HEK293 (cell line): ENCODE measurements around the gene KCNJ1.

Source experiments
- CTCF ChIA-PET: fragments of 350-600 bp; formaldehyde crosslinking; extraction: SDS; loops from one replicate; lab custom pipeline; 2021; ENCODE audit warnings: antibody characterized with exemption; lab: Yijun Ruan, JAX
- POLR2A ChIA-PET: fragments of 300-600 bp; formaldehyde crosslinking; extraction: SDS; loops from one replicate; lab custom pipeline; 2020; ENCODE audit warnings: antibody characterized with exemption, inconsistent platforms; lab: Yijun Ruan, JAX
- H3K27ac ChIP-seq: fragments of 200-500 bp; sonication (Bioruptor generic); 2 replicates; pipeline ENCODE4 v1.5.1; 2014; ENCODE audit warnings: low read depth, low read length, control low read depth, inconsistent platforms; ENCODE audit errors: extremely low read depth
- H3K36me3 ChIP-seq, 2 experiments: fragments of 200-500 bp in 1 of 2; sonication (Bioruptor generic) in 1 of 2; 1 replicate in 1 of 2; 2 replicates in 1 of 2; pipeline ENCODE4 v1.5.1; 2014 to 2017; ENCODE audit warnings: inconsistent platforms in 2 of 2, low read length in 2 of 2; ENCODE audit not compliant: control insufficient read depth in 2 of 2, insufficient read depth in 1 of 2
- H3K4me1 ChIP-seq: fragments of 200-500 bp; sonication (Bioruptor generic); 2 replicates; pipeline ENCODE4 v1.5.1; 2014; ENCODE audit warnings: mild to moderate bottlenecking, low read length, inconsistent platforms; ENCODE audit not compliant: control insufficient read depth, insufficient read depth
- H3K4me3 ChIP-seq: 2 replicates; pipeline ENCODE4 v1.5.1; 2011; ENCODE audit warnings: low read depth, mild to moderate bottlenecking, control low read depth, low read length, moderate library complexity
- H3K9me3 ChIP-seq: fragments of 200-500 bp; sonication (Bioruptor generic); 2 replicates; pipeline ENCODE4 v1.5.1; 2014; ENCODE audit warnings: low read depth, low read length, inconsistent platforms; ENCODE audit not compliant: control insufficient read depth, insufficient read depth
- GLI4 ChIP-seq: fragments of 450-650 bp; formaldehyde crosslinking; IDR thresholded peaks from 2 replicates; pipeline ENCODE4 v1.5.1; 2016; ENCODE audit warnings: missing biosample characterization, missing genetic modification characterization
- GLIS2 ChIP-seq: fragments of 450-650 bp; formaldehyde crosslinking; IDR thresholded peaks from 2 replicates; pipeline ENCODE4 v1.5.1; 2016; ENCODE audit warnings: missing biosample characterization, missing genetic modification characterization
- KLF10 ChIP-seq: fragments of 450-650 bp; IDR thresholded peaks from 2 replicates; pipeline ENCODE4 v1.5.1; 2018; ENCODE audit warnings: missing biosample characterization, mild to moderate bottlenecking, missing genetic modification characterization
- KLF8 ChIP-seq: fragments of 450-650 bp; formaldehyde crosslinking; IDR thresholded peaks from 2 replicates; pipeline ENCODE4 v1.5.1; 2016; ENCODE audit warnings: missing biosample characterization, missing genetic modification characterization
- PBX3 ChIP-seq: sonication (generic); formaldehyde crosslinking; IDR thresholded peaks from 2 replicates; pipeline ENCODE4 v1.8.1; 2022; ENCODE audit warnings: mild to moderate bottlenecking, moderate library complexity, missing genetic modification reagents
- SCRT2 ChIP-seq: fragments of 450-650 bp; formaldehyde crosslinking; IDR thresholded peaks from 2 replicates; pipeline ENCODE4 v1.5.1; 2016; ENCODE audit warnings: missing biosample characterization, missing genetic modification characterization
- ZBTB17 ChIP-seq: fragments of 450-650 bp; formaldehyde crosslinking; IDR thresholded peaks from 2 replicates; pipeline ENCODE4 v1.5.1; 2016; ENCODE audit warnings: missing biosample characterization, missing genetic modification characterization
- ZBTB21 ChIP-seq: fragments of 450-650 bp; formaldehyde crosslinking; IDR thresholded peaks from 2 replicates; pipeline ENCODE4 v1.5.1; 2017; ENCODE audit warnings: missing biosample characterization, missing genetic modification characterization
- ZNF214 ChIP-seq: fragments of 450-650 bp; formaldehyde crosslinking; IDR thresholded peaks from 2 replicates; pipeline ENCODE4 v1.5.1; 2017; ENCODE audit warnings: missing biosample characterization, mild to moderate bottlenecking, missing genetic modification characterization, borderline replicate concordance
- ZNF23 ChIP-seq: fragments of 450-650 bp; formaldehyde crosslinking; IDR thresholded peaks from 2 replicates; pipeline ENCODE4 v1.5.1; 2016; ENCODE audit warnings: missing biosample characterization, missing genetic modification characterization, borderline replicate concordance
- ZNF335 ChIP-seq: fragments of 450-650 bp; formaldehyde crosslinking; conservative IDR thresholded peaks from 2 replicates; pipeline ENCODE4 v1.5.1; 2016; ENCODE audit warnings: missing biosample characterization, missing genetic modification characterization
- ZNF37A ChIP-seq: fragments of 450-650 bp; IDR thresholded peaks from 2 replicates; pipeline ENCODE4 v1.5.1; 2018; ENCODE audit warnings: missing biosample characterization, missing genetic modification characterization
- ZNF404 ChIP-seq: fragments of 450-650 bp; formaldehyde crosslinking; IDR thresholded peaks from 2 replicates; pipeline ENCODE4 v1.5.1; 2017; ENCODE audit warnings: missing biosample characterization, missing genetic modification characterization
- ZNF423 ChIP-seq: fragments of 450-650 bp; formaldehyde crosslinking; IDR thresholded peaks from 2 replicates; pipeline ENCODE4 v1.5.1; 2016; ENCODE audit warnings: missing biosample characterization, missing genetic modification characterization
- ZNF544 ChIP-seq: fragments of 450-650 bp; formaldehyde crosslinking; IDR thresholded peaks from 2 replicates; pipeline ENCODE4 v1.5.0; 2017; ENCODE audit warnings: missing biosample characterization, missing genetic modification characterization
- ZNF548 ChIP-seq: fragments of 450-650 bp; formaldehyde crosslinking; IDR thresholded peaks from 2 replicates; pipeline ENCODE4 v1.5.1; 2016; ENCODE audit warnings: missing biosample characterization, missing genetic modification characterization
- ZNF585B ChIP-seq: fragments of 450-650 bp; formaldehyde crosslinking; IDR thresholded peaks from 2 replicates; pipeline ENCODE4 v1.5.1; 2016; ENCODE audit warnings: missing biosample characterization, missing genetic modification characterization
- ZNF707 ChIP-seq: fragments of 450-650 bp; formaldehyde crosslinking; IDR thresholded peaks from 2 replicates; pipeline ENCODE4 v1.5.1; 2016; ENCODE audit warnings: missing biosample characterization, missing genetic modification characterization
- ZNF768 ChIP-seq: fragments of 450-650 bp; formaldehyde crosslinking; IDR thresholded peaks from 2 replicates; pipeline ENCODE4 v1.5.1; 2018; ENCODE audit warnings: missing biosample characterization, mild to moderate bottlenecking, missing genetic modification characterization
- ZSCAN4 ChIP-seq: fragments of 450-650 bp; formaldehyde crosslinking; IDR thresholded peaks from 2 replicates; pipeline ENCODE4 v1.5.1; 2017; ENCODE audit warnings: missing biosample characterization, missing genetic modification characterization
- TF ChIP-seq, protein P1 (sequence below): fragments of 450-650 bp; formaldehyde crosslinking; IDR thresholded peaks from 2 replicates; pipeline ENCODE4 v1.5.1; 2016; ENCODE audit warnings: missing biosample characterization, missing genetic modification characterization
- TF ChIP-seq, protein P2 (sequence below): fragments of 450-650 bp; formaldehyde crosslinking; IDR thresholded peaks from 2 replicates; pipeline ENCODE4; 2016; ENCODE audit warnings: missing biosample characterization, missing genetic modification characterization
- TF ChIP-seq, protein P3 (sequence below): fragments of 450-650 bp; formaldehyde crosslinking; IDR thresholded peaks from 2 replicates; pipeline ENCODE4 v1.5.1; 2017; ENCODE audit warnings: missing biosample characterization, mild to moderate bottlenecking, missing genetic modification characterization, moderate library complexity
- TF ChIP-seq, protein P4 (sequence below): fragments of 450-650 bp; formaldehyde crosslinking; IDR thresholded peaks from 2 replicates; pipeline ENCODE4 v1.5.1; 2016; ENCODE audit warnings: missing biosample characterization, missing genetic modification characterization

The KCNJ1 gene

DNA sequence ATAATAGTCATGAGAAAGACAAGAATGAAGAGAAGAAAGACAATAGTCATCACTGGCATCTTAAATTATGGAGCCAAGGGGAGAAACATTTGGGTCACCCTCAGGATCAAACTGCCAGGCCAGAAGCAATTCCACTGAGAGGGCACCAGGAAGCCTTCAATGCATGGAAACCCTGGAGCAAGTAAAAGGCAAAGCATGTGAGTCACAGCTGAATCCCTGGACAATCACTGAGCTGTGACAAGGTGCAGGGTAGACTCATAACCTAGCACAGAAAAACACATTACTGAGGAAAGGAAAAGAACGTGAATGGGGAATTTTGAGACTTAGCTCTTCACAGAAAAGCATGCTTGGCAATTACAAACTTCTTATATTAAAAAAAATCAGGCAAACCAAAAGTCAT is 1.6 kb downstream of the KCNJ1 start:
- no peak overlapping the region for H3K4me3 ChIP-seq
- H3K9me3 ChIP-seq = no peaks in the 10 kb centered on the region
- POLR2A ChIA-PET = no interaction called here
- no peaks in the 10 kb centered on the region for H3K4me1 ChIP-seq
- no peak for TF ChIP-seq ZBTB17 (tag by site-specific recombination)
- no peak for TF ChIP-seq ZNF544 (tag by site-specific recombination)
- no peak for TF ChIP-seq GLIS2 (tag by site-specific recombination)
- no peak for TF ChIP-seq ZNF768 (tag by site-specific recombination)
- no peak for TF ChIP-seq PBX3 (CRISPR knock-in tag)
- no peak for TF ChIP-seq ZBTB21 (tag by site-specific recombination)
- TF ChIP-seq ZNF548 (tag by site-specific recombination) = no peak
- TF ChIP-seq ZNF214 (tag by site-specific recombination) = no peak
- TF ChIP-seq KLF8 (tag by site-specific recombination) = no peak
- no peak for TF ChIP-seq ZNF37A
- no peak for TF ChIP-seq ZNF404 (tag by site-specific recombination)
- TF ChIP-seq ZNF585B = no peak
- no peak for TF ChIP-seq ZNF335
- TF ChIP-seq, protein P1, sequence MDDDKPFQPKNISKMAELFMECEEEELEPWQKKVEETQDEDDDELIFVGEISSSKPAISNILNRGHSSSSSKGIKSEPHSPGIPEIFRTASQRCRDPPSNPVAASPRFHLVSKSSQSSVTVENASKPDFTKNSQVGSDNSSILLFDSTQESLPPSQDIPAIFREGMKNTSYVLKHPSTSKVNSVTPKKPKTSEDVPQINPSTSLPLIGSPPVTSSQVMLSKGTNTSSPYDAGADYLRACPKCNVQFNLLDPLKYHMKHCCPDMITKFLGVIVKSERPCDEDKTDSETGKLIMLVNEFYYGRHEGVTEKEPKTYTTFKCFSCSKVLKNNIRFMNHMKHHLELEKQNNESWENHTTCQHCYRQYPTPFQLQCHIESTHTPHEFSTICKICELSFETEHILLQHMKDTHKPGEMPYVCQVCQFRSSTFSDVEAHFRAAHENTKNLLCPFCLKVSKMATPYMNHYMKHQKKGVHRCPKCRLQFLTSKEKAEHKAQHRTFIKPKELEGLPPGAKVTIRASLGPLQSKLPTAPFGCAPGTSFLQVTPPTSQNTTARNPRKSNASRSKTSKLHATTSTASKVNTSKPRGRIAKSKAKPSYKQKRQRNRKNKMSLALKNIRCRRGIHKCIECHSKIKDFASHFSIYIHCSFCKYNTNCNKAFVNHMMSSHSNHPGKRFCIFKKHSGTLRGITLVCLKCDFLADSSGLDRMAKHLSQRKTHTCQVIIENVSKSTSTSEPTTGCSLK (tag by site-specific recombination) = no peak
- TF ChIP-seq, protein P2, sequence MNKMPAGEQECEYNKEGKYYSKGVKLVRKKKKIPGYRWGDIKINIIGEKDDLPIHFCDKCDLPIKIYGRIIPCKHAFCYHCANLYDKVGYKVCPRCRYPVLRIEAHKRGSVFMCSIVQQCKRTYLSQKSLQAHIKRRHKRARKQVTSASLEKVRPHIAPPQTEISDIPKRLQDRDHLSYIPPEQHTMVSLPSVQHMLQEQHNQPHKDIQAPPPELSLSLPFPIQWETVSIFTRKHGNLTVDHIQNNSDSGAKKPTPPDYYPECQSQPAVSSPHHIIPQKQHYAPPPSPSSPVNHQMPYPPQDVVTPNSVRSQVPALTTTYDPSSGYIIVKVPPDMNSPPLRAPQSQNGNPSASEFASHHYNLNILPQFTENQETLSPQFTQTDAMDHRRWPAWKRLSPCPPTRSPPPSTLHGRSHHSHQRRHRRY (tag by site-specific recombination) = no peak
- TF ChIP-seq ZSCAN4 = no peak
- no peaks in the 10 kb centered on the region for H3K36me3 ChIP-seq
- no peak overlapping the region for H3K27ac ChIP-seq
- CTCF ChIA-PET = no interaction called here

GRCh38 chr11:128862908-128863660 is 4.0 kb downstream of the KCNJ1 start:
- TF ChIP-seq ZNF707 (tag by site-specific recombination) (no peak), KLF10 (tag by site-specific recombination) (no peak), ZNF423 (tag by site-specific recombination) (no peak), ZNF23 (tag by site-specific recombination) (no peak), SCRT2 (tag by site-specific recombination) (peak; percentile 62), GLI4 (tag by site-specific recombination) (no peak), ZNF214 (tag by site-specific recombination) (no peak)
- TF ChIP-seq, protein P3, sequence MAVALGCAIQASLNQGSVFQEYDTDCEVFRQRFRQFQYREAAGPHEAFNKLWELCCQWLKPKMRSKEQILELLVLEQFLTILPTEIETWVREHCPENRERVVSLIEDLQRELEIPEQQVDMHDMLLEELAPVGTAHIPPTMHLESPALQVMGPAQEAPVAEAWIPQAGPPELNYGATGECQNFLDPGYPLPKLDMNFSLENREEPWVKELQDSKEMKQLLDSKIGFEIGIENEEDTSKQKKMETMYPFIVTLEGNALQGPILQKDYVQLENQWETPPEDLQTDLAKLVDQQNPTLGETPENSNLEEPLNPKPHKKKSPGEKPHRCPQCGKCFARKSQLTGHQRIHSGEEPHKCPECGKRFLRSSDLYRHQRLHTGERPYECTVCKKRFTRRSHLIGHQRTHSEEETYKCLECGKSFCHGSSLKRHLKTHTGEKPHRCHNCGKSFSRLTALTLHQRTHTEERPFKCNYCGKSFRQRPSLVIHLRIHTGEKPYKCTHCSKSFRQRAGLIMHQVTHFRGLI (tag by site-specific recombination) = no peak
- TF ChIP-seq, protein P4, sequence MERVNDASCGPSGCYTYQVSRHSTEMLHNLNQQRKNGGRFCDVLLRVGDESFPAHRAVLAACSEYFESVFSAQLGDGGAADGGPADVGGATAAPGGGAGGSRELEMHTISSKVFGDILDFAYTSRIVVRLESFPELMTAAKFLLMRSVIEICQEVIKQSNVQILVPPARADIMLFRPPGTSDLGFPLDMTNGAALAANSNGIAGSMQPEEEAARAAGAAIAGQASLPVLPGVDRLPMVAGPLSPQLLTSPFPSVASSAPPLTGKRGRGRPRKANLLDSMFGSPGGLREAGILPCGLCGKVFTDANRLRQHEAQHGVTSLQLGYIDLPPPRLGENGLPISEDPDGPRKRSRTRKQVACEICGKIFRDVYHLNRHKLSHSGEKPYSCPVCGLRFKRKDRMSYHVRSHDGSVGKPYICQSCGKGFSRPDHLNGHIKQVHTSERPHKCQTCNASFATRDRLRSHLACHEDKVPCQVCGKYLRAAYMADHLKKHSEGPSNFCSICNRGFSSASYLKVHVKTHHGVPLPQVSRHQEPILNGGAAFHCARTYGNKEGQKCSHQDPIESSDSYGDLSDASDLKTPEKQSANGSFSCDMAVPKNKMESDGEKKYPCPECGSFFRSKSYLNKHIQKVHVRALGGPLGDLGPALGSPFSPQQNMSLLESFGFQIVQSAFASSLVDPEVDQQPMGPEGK = no peak
- TF ChIP-seq, all 188 proteins: peak for 1
- H3K4me1 ChIP-seq = no peaks in the 10 kb centered on the region
- no peaks in the 10 kb centered on the region for H3K9me3 ChIP-seq
- no peaks in the 10 kb centered on the region for H3K36me3 ChIP-seq
- CTCF ChIA-PET = interaction anchor here (1.5 kb wide), 1 partner anchor 705 kb away, joined by 5 read pairs; no protein-coding TSS in a partner anchor
- H3K4me3 ChIP-seq = no peak overlapping the region
- POLR2A ChIA-PET = no interaction called here
- H3K27ac ChIP-seq = no peak overlapping the region
